HG03439 (cell line): ENCODE results near the gene PAQR5.
"Not testable (repeated sequence)": the region's sequence is repeated elsewhere in the genome, so short reads cannot be mapped to it uniquely, and the experiment has no call there.

Experiments used
- ATAC-seq: cut with Tn5 transposase; IDR thresholded peaks from one replicate; pipeline ENCODE4 v1.9.1; 2021; ENCODE audit warnings: mild to moderate bottlenecking, moderate library complexity; ENCODE audit not compliant: unreplicated experiment

PAQR5 gene, protein sequence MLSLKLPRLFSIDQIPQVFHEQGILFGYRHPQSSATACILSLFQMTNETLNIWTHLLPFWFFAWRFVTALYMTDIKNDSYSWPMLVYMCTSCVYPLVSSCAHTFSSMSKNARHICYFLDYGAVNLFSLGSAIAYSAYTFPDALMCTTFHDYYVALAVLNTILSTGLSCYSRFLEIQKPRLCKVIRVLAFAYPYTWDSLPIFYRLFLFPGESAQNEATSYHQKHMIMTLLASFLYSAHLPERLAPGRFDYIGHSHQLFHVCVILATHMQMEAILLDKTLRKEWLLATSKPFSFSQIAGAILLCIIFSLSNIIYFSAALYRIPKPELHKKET

DNA sequence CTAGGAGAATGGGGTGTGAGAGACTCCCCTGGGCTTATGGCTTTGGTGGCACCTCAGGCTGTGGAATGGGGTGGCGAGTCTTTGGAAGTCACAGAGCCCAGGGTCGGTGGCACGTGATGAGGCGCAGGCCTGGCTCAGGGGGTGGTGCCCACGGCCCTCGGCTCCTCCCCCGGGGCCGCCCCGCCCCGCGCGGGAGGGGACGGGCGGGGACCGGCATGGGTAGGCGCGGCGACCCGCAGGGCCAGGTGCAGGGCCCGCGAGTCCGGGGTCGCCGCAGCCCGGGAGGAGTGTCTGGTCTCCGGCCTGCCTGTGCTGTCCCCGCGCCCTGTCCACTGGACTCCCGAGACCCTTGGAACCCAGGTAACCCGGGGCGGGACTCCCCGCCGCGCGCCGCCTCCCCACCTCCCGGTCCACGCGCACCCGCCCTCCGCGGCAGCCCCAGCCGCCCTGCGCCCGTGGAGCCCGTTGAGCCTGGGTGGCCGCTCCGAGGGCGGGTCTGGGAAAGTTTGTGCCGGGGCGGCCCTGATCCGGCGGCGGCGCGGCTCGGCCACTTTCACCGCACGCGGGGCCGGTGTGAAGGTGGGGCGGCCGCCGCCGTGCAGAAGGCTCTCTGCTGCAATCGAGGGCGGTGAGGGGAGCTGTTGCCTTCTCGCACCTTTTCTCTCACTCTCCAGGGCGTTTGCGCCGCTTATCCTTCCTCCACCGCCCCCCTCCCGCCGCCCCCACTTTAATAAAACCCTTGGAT is at the start of gene PAQR5:
TSS of gene PAQR5 (plus strand) at position 216 of the 745 bp plus-strand sequence. CDS start 61,169 bp downstream, outside the sequence.
- ATAC-seq, result no peak

DNA sequence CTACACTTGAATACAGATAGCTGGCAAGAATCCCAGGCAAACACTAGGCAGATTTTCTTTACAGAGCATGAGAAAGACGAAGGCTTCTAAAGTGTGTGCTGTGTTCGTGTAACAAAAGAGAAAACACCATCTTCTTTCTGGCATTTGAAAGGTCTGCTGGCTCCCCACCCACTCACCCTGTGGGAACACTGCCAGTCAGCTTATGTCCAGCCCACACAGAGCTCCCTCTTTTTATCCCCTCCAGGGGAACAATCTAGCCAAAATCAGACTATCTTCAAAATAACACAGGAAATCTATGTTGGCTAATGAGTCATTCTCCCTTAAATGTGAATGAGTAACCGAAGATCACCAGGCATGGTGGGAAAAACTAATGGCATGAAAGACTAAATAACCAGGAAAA is 45.6 kb upstream of the PAQR5 start:
- ATAC-seq, result no peak

DNA sequence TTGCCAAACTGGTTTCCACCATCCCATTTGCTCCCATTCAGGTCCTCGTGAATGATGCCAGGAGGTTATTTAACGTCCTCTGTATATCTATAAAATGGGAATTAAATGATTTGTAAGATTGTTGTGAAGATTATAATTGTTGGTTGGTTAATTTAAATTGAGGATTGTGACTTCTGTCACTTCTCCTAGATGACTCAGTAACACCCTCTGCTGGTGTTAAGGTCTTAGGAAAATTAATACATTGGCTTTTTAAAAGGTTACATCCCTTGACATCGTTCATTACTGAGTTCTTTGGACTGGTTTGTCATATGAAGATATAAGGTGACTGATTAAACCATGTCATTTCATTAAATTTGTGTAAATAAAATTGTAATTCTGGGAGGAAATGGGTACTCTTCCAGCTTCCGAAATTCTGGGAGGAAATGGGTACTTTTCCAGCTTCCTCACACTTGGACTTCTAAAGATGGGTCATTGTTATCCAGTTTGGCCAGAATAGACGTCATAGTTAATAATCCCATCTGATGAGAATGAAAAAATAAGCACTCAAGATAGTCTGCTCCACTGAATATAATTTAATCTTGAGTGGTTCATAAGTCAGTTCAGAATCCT is 33.3 kb upstream of the PAQR5 start:
- ATAC-seq, result no peak

DNA sequence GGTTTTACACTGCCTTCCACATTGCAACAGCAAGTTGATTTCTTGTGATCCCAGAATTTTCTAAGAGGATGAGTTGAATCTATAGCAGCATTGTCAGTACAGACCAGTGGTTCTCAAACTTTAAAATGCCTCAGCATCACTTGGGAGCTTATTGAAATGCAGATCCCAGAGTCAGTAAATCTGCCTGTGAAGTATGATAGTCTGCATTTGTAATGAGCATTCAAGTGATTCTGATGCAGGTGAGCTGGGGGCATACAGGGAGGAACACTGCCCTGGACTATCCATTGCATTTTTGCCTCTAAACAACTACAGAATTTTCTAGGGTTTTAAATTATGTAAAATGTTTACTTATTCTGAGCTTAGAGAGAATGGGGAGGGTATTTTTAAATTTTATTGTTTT is 27.5 kb upstream of the PAQR5 start:
- no peak for ATAC-seq

DNA sequence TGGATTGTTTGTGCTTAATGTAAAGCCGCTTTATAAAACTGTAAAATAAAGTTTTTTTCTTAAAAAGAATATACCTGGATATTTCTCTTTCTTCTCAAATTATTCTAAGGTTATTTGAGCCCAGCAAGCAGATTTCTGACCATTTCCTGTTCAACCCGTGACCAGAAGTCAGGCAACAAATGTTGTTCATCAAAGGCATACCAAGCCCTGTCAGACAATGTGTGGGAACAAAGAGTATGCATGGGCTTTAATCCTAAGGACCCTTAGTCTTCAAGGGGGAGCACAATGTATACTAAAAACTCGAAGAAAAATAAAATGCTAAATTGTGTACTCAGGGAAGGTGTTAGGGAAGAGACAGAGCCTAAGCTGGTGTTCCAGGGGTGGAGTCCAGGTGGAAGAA is 26.6 kb upstream of the PAQR5 start:
- no peak for ATAC-seq

DNA sequence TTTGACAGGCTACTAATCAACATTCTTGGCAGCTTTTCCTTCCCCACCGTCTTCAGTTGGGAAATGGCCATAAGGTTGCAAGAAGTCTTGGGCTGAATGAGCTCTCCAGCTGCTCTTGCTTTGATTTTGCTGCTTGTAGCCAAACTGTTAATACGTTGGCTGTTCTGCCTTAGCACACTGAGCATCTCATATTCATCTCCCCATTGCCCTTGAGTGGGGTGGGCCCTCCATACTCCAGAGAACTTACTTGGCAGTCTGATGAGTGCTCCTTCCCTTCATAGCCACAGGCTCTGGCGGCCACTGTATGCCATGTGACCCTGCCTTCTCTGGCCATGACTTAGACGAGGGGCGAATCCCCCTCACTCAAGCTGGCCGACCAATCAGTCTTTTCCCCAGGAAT is 25.8 kb upstream of the PAQR5 start:
- no peak for ATAC-seq

DNA sequence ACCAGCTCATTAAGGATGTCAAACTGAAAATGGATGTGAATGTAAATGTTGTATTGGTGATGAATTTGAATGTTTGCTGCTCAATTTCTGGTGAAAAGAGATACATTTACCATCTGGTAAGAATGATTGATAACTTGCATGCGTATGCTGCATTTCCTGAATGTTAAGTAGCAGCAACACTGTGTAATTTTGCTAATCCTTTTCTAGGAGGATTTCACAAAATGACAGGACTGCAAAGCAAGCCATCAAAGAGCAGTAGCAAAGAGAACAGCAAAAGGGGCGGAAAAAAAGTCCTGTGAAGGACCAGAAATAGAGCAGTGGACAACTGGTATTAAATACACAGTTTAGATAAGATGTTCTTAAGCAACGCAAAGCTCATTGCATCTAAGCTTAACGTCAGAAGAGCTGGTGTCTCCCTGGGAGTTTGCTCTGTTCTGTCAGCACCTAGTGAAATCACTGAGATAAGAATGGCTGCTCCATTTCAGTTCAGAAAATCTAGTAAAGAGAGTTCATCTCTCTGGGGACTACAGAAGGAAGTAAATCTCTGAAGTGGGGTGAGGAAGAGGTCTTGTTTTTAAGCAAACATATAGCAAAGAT is 23.5 kb upstream of the PAQR5 start:
- ATAC-seq, result no peak

DNA sequence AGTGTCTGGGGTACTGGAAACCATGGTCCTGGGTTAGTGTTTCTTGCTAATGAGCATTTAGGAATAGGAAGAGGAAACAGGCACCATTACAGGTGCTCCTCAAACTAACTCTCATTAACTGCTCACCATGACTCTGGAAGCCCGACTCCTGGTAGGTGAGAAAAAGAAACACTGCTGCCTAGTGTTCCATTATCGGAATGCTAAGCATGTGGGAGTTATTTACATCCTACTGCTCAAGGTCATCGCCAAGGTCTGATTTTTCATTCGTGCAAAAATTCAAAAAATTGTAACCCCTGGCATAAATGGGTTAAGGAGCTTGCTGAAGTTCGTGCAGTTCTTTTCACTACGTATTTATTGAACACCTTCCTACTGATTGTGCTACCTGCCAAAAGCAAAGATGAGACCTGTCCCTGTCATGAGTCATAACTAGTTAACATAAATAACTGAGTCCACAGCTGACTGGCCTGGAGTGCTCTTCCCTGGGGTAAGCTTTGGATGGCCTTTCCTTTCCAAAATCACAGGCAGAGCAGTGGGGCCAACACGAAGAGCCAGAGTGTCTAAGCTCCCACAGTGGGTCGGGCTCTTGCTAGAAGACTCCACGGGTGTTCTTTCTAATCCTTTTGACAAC is 22.7 kb upstream of the PAQR5 start:
- ATAC-seq, result no peak

DNA sequence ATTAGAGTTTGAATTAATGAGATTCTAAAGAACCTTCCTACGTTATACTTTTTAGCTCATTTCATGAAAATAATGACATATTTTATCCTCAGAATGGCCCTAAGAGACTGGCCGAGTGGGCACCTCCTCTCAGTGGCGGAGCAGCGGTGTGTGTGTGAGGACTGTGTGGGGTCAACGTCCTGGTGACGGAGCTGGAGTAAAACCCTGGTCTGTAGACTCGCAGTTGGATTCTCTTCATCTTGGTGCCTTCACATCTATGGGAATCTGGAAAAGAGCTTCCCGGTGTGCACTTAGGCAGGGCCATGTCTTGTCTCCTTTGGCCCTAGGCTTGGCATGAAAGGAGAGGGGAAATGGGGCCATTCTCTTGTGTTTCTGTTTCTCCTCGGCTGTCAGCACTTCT is 21.4 kb upstream of the PAQR5 start:
- no peak for ATAC-seq

DNA sequence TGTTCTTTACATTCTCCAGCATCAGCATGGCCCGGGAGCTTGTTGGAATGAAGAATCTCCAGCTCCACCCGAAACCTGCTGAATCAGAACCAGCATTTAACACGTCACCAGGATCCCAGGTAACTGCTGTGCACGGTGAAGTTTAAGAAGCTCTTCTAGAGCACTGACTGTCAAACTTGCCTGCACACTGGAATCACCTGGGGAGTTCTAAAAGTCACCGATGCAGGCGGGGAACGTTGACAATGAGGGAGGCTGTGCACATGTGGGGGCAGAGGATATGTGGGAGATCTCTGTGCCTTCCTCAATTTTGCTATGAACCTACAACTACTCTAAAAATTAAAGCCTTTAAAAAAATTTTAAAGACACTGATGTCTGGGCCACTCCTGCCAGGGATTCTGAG is 19.1 kb upstream of the PAQR5 start:
- ATAC-seq, result no peak

DNA sequence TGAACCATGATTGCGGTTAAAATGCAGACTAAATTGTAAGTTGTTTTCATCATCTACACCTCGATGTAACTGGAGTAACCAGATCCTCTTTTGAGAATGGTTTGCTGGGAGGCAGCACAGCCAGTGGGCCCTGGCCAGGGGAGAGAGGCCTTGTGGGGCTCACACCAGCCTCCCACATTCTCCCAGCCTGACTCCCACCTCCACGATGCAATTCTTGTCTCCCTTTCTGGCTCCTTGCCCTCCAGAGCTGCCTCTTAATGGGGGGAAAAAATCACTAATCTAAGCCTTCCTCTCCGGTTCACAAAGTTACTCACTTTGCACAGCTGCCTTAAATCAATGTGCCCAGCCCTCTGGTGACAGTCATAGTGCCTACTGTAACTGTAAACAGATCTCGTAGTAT is 17.9 kb upstream of the PAQR5 start:
- ATAC-seq, result no peak

DNA sequence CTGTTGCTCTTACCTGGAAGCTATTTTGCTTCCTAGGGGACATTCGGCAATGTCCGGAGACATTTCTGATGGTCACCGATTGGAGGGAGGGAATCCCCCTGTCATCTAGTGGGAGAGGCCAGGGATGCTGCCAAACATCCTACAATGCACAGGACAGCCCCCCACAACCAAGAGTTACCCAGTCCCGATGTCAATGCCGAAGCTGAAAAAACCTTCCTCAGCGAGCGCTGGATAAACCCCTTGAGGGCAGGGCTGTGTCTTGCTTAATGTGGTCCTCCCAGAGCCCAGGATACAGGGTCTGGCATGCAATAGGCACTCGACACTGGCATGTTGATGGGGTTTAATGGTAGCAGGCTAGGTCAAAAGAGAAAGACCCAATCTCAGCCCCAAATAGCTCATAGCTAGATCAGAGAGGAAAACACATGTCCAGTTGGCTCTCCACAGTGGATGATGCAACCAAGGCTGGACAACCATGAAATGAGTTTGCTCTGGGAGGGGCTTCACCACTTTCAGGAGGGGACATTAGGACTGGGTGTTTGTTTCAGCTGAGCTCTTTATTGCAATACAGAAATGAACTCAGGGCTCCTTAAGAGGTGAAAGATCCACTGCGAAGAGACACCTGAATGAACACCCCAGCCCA is 16.5 kb upstream of the PAQR5 start:
- ATAC-seq, result no peak

DNA sequence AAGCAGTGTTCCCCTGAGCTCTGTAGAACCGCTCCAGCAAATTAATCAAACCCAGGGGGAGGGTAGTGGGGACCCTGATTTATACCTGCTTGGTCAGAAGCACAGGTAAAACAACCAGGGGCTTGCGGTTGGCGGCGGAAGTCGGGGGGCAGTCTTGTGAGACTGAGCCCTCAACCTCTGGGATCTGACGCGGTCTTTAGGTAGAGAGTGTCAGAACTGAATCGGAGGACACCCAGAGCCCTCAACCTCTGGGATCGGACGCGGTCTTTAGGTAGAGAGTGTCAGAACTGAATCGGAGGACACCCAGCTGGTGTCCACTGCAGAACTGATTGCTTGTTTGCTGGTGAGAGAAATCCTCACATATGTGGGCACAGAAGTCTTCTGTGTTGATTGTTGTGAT is 12.9 kb upstream of the PAQR5 start:
- no peak for ATAC-seq

DNA sequence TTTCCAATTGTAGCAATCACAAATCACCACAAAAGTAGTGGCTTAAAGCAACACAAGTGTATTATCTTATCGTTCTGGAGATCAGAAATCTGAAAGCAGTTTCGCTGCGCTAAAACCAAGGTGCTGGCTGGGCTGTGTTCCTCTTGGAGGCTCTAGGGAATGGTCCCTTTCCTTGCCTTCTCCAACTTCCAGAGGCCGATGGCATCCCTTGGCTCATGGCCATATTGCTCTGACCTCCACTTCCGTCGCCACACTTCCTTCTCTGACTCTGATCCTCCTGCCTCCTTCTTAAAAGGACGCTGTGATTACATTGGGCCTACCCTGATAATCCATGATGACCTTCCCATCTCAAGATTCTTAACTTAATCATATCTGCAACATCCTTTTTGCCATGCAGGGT is 10.7 kb upstream of the PAQR5 start:
- ATAC-seq, result no peak

DNA sequence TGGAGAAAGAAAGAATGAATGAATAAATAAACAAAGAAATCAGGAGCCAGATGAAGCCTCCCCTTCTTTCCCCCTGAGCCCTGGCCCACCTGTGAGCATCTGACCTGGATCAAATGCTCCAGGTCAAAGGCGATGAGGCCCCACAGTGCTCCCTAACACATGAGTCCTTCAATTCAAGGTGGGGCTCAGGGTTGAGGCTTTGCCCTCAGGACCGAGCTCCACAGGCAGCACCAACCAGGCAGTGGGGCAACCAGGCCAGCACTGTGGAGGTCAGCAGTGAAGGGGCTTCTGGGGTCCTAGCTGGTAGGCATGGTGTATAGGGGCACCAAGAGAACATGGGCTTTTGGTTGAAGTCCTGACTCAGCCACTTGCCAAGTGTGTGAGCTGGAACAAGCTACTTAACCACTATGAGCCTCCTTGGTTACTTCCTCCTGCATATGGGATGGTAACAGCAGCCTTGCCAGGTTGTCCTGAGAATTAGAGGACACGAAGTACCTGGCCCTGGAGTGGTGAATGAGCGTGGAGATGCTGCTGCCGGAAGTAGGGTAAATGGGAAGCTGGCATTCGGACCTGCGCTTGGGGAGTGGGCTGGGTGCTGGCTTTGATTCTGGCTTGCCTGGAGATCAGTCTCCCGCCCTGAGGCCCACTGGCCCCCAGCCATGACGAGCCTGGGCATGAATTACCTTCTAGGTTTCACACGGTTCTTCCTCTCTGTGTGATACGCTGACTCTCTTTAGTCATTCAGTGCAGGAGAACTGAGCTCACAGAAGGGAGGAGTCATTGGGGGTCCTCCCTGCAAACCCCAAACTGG is 10.0 kb upstream of the PAQR5 start:
- ATAC-seq, result no peak

DNA sequence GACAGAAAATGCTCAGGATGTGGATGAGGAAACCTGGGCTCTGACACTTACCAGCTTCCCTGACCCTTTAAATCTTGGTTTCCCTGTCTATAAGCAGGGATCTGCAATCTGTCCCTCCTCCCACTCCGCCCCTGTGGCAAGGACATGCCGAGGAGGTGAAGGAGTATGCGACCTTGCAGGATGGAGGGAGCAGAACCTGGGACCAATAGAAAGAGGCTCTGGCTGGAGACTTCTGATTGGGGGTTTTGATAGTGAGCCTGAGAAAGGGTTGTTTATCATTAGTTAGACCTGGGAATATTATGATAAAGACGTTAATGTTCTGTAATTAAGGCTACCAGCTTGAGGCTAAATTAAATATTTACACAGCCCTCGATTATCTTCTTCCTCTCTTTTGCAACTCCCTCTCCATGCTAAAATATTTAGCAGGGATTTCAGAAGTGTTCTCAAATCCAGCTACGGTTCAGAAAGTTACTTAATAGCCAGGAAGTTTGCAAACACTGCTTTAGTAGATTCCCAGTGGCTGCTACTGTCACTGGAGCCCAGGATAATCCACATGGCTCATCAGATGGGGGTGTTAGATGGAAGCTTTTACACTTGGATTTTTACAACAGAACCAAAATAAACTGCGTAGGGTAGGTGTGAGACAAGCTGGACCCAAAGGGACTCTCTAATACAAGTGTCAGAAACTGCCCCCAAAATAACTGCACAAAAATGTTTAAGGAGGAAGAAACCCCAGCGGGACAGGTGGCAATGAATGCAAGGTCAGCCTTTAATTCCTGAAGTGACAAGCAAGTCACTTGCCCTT is 9.2 kb upstream of the PAQR5 start:
- ATAC-seq, result no peak

DNA sequence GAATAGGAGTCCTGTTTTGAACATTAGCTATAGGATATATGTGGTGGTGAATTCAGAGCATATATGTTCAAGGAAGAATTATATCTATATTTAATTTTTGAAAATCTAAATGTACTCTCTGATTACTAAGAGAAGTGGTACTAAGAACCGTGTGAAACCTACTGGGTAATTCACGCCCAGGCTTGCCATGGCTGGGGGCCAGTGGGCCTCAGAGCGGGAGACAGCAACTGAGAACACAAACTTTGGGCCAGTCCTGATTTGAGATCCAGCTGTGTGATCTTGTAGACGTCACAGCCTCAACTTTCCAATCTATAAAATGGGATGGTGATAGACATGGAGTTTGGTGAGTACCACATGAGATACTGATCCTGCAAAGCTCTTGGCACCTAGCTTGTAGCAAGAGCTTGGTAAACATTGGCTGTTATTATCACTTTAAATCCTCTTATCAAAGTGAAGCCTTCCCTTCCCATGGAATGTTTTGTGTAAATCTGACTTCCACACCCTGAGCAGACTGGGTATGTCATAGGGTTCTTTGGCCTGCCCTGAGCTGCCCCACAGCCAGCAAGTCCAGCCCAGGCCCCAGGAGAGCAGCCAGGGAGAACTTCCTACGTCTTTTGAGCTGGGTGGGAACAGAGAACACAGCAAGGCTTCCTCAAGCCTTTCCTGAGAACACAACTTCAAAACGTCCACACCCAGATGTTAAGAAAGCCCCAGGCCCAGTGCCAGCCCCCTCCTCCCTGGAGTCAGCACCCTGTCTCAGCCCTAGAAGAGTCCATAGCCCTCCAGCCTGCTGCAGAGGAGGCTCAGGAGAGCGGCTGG is 8.2 kb upstream of the PAQR5 start:
- ATAC-seq, result no peak

DNA sequence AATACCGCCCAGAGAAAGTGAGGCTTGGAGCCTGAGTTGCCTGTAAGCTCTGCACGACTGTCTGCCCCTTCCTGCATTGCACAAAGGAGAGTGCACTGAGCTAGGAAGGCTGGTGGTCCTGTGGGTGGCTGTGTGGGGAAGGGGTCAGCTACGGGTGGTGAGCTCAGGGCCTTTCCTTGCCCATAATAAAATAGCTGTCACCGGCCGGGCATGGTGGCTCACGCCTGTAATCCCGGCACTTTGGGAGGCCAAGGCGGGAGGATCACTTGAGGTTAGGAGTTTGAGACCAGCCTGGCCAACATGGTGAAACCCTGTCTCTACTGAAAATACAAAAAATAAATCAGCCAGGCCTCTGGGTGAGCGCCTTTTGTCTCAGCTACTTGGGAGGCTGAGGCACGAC is 7.1 kb upstream of the PAQR5 start:
- ATAC-seq, result not testable (repeated sequence)
